ENCODE results near the gene TMPRSS7.

- no peak for TF ChIP-seq CTCF (conservative IDR thresholded peaks at IDR 0.05; ENCODE audit: low read depth in 2 of 2)
- TF ChIP-seq EZH2 (IDR thresholded peaks at IDR 0.05; ENCODE audit: low read depth, unreplicated experiment) = no peak
- TF ChIP-seq POLR2AphosphoS5 (IDR thresholded peaks at IDR 0.05; ENCODE audit: low read depth) = no peak
Observed at GRCh38 chr3:112059497-112059896, 25.0 kb downstream of the TMPRSS7 start.

All from GM23338 (cell line).